Lower leg skin (tissue), 4 donors: ENCODE results near the gene SRRM2. TPM values are rescaled to one million over a fixed set of nuclear protein-coding genes. Genes with fewer than 3 reads are reported as not detected.

Experiments used
- DNase-seq, 2 donors: peaks; one replicate each; pipeline ENCODE4 v3.0.0-alpha.2; 2019; ENCODE audit warnings: low spot score in 2 of 2
- H3K4me3 ChIP-seq: fragments of 200-600 bp; sonication (generic); 2 replicates; pipeline ENCODE4 v1.5.1; 2017; ENCODE audit warnings: mild to moderate bottlenecking, low read depth; ENCODE audit not compliant: poor library complexity, severe bottlenecking
- POLR2A ChIP-seq, 2 donors: fragments of 450-650 bp; IDR thresholded peaks; one replicate each; pipeline ENCODE4 v1.6.1; 2016 to 2017; ENCODE audit warnings: antibody characterized with exemption in 2 of 2, mild to moderate bottlenecking in 1 of 2, moderate library complexity in 1 of 2
- WGBS, 2 donors: methylation state at CpG; one replicate each; pipeline ENCODE4 v1.1.5; 2018; 5-methylcytosine and 5-hydroxymethylcytosine counted together
- intact Hi-C: fragments of 100-400 bp; cut with DNase I; formaldehyde crosslinking; loops from one replicate; pipeline ENCODE4 v1.15.0; 2023; ENCODE audit warnings: low total_unique reads
- total RNA-seq, 4 donors: library from RNA; depleted of rRNA; stranded (reverse); fragments of >200 nt; gene quantifications; one replicate each; pipeline ENCODE4 v1.1.0, GENCODE V29; 2016
- TF ChIP-seq, protein P1 (sequence below), 3 donors: fragments of 450-650 bp; IDR thresholded peaks; one replicate each; pipeline ENCODE4 v1.5.1; 2016; ENCODE audit warnings: antibody characterized with exemption in 3 of 3, mild to moderate bottlenecking in 3 of 3, moderate library complexity in 2 of 3

Gene SRRM2
- total RNA-seq, 4 donors from 2014 or later = 257 to 830 (median 272) TPM

DNA sequence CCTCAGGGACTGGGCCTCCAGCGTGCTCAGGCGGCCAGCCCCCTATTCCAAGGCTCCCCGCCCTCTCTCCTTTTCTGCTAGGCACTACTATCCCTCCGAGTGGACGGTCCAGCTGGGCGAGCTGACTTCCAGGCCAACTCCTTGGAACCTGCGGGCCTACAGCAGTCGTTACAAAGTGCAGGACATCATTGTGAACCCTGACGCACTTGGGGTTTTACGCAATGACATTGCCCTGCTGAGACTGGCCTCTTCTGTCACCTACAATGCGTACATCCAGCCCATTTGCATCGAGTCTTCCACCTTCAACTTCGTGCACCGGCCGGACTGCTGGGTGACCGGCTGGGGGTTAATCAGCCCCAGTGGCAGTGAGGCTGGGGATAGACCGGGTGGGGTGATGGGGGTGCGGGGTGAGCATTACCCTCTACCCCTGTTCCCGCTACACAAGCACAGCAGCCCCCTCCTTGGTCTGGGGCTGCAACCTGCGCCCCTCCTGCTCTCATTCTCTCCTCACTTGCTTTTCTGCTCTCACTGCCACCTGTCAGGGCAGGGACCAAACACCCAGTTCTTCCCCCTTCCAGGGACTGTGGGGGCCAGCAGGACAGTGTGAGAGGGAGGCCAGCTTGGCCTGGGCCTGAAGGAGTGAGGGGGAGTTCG lies 46.9 kb downstream of the SRRM2 start:
- TF ChIP-seq POLR2A (IDR thresholded peaks at IDR 0.05) = no peak
- TF ChIP-seq, protein P1, sequence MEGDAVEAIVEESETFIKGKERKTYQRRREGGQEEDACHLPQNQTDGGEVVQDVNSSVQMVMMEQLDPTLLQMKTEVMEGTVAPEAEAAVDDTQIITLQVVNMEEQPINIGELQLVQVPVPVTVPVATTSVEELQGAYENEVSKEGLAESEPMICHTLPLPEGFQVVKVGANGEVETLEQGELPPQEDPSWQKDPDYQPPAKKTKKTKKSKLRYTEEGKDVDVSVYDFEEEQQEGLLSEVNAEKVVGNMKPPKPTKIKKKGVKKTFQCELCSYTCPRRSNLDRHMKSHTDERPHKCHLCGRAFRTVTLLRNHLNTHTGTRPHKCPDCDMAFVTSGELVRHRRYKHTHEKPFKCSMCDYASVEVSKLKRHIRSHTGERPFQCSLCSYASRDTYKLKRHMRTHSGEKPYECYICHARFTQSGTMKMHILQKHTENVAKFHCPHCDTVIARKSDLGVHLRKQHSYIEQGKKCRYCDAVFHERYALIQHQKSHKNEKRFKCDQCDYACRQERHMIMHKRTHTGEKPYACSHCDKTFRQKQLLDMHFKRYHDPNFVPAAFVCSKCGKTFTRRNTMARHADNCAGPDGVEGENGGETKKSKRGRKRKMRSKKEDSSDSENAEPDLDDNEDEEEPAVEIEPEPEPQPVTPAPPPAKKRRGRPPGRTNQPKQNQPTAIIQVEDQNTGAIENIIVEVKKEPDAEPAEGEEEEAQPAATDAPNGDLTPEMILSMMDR (IDR thresholded peaks at IDR 0.05) = no peak
- intact Hi-C loops = no loop called here
- DNase-seq = no peak
- WGBS, 2 donors = 84 to 89% methylated on average over 20 to 21 of the region's 21 CpGs
- no peak overlapping the region for H3K4me3 ChIP-seq

DNA sequence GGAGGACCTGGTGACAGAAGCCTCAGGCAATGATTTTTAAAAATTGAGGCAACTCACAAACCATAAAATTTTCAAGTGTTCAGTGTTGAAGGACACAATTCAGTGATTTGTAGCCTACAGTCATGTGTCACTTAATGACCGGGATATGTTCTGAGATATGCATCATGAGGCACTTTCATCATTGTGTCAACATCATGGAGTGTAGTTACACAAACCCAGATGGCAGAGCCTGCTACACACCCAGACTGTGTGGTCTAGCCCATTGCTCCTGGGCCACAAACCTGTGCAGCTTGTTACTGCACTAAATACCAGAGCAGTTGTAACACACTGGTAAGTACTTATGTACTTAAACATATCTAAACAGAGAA lies 47.4 kb downstream of the SRRM2 start:
- DNase-seq = no peak
- H3K4me3 ChIP-seq = no peak overlapping the region
- 55 to 86% methylated on average over 1 of the region's 1 CpG for WGBS, 2 donors
- TF ChIP-seq POLR2A (IDR thresholded peaks at IDR 0.05) = no peak
- TF ChIP-seq, protein P1 (IDR thresholded peaks at IDR 0.05) = no peak
- intact Hi-C loops = no loop called here

DNA sequence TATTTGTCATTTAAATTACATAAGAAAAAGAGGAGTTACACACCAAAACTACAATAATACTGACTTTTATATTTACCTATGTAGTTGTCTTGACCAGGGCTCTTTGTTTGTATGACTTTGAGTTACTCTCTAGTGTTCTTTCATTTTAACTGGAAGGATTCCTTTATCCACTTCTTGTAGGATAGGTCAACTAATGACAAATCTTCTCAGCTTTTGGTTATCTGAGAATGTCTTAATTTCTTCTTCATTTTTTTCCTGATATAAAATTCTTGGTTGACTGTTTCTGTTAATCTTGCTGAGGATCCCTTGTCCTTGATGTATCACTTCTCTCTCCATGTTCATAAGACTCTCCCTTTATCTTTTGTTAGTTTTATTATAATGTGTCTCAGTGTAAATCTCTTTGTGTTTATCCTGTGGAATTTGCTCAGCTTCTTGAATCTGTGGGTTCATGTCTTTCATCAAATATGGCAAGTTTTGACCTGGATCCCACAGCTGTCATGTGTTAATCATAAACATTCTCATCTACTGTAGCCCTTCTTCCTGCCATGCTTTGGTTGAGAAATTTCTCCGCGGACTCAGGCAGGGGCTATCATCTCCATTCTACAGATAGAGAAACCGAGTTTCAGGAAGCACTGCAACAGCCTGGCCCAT lies 51.2 kb downstream of the SRRM2 start:
- no peak for TF ChIP-seq POLR2A (IDR thresholded peaks at IDR 0.05)
- TF ChIP-seq, protein P1 (IDR thresholded peaks at IDR 0.05) = no peak
- intact Hi-C loops = no loop called here
- DNase-seq = no peak
- H3K4me3 ChIP-seq = no peak overlapping the region
- 74 to 91% methylated on average over 3 of the region's 3 CpGs for WGBS, 2 donors

DNA sequence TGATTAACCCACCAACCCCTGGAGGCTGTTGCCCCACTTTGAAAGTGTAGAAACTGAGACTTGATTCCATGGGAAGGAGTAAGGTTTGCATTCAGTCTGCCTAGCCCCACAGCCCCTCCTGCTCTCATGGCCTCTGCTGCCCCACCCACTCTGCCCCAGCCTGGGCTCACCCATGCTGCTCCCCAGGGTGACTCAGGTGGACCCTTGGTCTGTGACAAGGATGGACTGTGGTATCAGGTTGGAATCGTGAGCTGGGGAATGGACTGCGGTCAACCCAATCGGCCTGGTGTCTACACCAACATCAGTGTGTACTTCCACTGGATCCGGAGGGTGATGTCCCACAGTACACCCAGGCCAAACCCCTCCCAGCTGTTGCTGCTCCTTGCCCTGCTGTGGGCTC lies 52.3 kb downstream of the SRRM2 start:
- 80 to 92% methylated on average over 3 to 4 of the region's 4 CpGs for WGBS, 2 donors
- intact Hi-C loops = no loop called here
- no peak for DNase-seq
- no peak for TF ChIP-seq POLR2A (IDR thresholded peaks at IDR 0.05)
- TF ChIP-seq, protein P1 (IDR thresholded peaks at IDR 0.05) = no peak
- no peak overlapping the region for H3K4me3 ChIP-seq

DNA sequence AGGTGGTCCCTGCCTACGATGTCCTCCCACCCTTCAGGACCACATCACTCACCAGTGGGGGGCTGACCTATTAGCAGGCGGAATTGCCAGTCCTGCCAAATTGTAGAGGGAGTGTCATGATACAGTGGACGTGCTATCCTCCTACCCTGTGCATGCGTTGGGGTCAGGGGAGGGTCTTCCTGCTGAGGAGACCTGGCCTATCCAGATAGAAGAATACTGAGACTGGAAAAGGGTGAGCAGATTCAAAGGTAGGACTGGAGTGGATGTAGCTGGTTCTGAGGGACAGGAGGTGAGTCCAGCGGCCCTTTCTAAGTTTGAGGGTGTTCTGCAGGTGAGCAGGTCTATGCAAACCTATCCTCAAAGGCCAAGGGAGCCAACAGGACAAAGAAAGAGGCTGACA lies 53.8 kb downstream of the SRRM2 start:
- TF ChIP-seq, protein P1 (IDR thresholded peaks at IDR 0.05) = no peak
- TF ChIP-seq POLR2A (IDR thresholded peaks at IDR 0.05) = no peak
- WGBS, 2 donors = 79 to 80% methylated on average over 5 of the region's 5 CpGs
- intact Hi-C loops = no loop called here
- no peak for DNase-seq
- no peak overlapping the region for H3K4me3 ChIP-seq
